ENCODE measurements around the gene UNC13B. TPM values are rescaled to one million over a fixed set of nuclear protein-coding genes. Genes with fewer than 3 reads are reported as not detected.
A peak's percentile ranks its signal among the peaks of the same experiment; 100 is the strongest.

Gene UNC13B
- total and polyA plus RNA-seq, 2 of the 13 experiments (the other 11 are each of a cell fraction or from before 2014, with no cell fraction given): 14.0 to 18.3 TPM

DNA sequence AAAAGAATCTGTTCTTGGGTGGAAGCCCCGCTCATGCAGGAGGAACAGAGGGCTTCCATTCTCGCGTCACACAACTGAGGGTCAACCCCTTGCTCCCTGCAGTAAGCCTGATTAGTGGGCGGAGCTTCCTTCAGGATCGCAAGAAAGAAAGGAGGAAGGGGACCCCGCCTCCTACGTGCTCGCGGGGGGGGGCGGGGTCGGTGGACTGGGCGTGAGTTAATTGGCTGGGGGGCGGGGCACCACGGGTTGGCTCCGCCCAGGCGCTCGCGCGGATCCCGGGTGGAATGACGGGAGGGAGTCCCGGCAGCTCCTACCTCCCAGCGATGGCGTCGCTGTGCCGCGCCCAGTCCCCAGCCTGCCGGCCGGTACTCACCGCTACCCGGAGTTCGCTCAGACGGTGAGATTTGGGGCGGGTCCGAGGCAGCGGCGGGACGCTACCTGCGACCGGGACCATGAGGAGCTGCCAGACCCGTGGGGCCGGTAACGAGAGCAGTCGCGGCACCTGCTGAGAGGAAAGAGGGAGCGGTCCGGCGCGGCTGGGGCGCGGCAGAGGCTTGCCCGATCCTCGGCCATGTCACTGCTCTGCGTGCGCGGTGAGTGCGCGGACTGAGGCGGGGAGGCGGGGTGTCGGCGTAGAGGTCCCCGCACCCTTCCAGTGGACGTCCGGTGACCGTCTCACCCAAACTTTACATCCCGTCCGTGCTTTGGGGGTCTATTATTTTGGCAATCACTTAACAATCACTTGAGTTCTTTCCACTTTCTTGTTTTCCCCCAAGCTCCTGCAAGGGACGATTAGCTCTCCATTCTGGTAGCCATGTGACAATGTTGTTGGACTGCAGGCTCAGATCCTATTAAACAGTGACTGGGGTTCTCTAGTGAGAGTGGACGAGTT, at the start of gene UNC13B (continued):
- TF ChIP-seq HMGXB3 (CRISPR knock-in tag; IDR thresholded peaks at IDR 0.05; ENCODE audit: borderline replicate concordance) (peak; percentile 19; the same call in 1 of the 2 replicates), ZNF800 (CRISPR knock-in tag; IDR thresholded peaks at IDR 0.05) (peak; percentile 92), ZNF564 (CRISPR knock-in tag; IDR thresholded peaks at IDR 0.05) (no peak), ZNF607 (CRISPR knock-in tag; IDR thresholded peaks at IDR 0.05; ENCODE audit: borderline replicate concordance) (peak; percentile 97), THYN1 (CRISPR knock-in tag; IDR thresholded peaks at IDR 0.05; ENCODE audit: borderline replicate concordance, low read depth) (no peak), ZNF878 (CRISPR knock-in tag; IDR thresholded peaks at IDR 0.05) (peak; percentile 59; the same call in 1 of the 2 replicates), HMGA1 (CRISPR knock-in tag; conservative IDR thresholded peaks at IDR 0.05) (no peak), ZZZ3 (CRISPR knock-in tag; IDR thresholded peaks at IDR 0.05; ENCODE audit: borderline replicate concordance) (0 out of 2 replicates have a peak, but pooled peaks have one; percentile 36), NFE2L1 (CRISPR knock-in tag; IDR thresholded peaks at IDR 0.05; ENCODE audit: borderline replicate concordance) (no peak; the same call in 1 of the 2 replicates), ZNF136 (CRISPR knock-in tag; IDR thresholded peaks at IDR 0.05; ENCODE audit: low read depth) (peak; percentile 31; the same call in 1 of the 2 replicates), KLF6 (CRISPR knock-in tag; IDR thresholded peaks at IDR 0.05) (peak; percentile 81), CENPT (CRISPR knock-in tag; IDR thresholded peaks at IDR 0.05; ENCODE audit: low read depth) (peak; percentile 27; the same call in 1 of the 2 replicates), HNF4G (IDR thresholded peaks at IDR 0.05; ENCODE audit: borderline replicate concordance, low read depth, low read length) (no peak), HNF4G (CRISPR knock-in tag; IDR thresholded peaks at IDR 0.05; ENCODE audit: borderline replicate concordance, low read depth) (peak; percentile 72), ZFP36 (IDR thresholded peaks at IDR 0.05; ENCODE audit: borderline replicate concordance, low read depth, low read length, partially characterized antibody) (no peak), ATF1 (CRISPR knock-in tag; IDR thresholded peaks at IDR 0.05) (peak; percentile 43; the same call in 1 of the 2 replicates), ZNF792 (CRISPR knock-in tag; IDR thresholded peaks at IDR 0.05) (peak; percentile 54; the same call in 1 of the 2 replicates), HDAC6 (IDR thresholded peaks at IDR 0.05; ENCODE audit: low read depth, low read length) (no peak)
- TF ChIP-seq, protein P1, sequence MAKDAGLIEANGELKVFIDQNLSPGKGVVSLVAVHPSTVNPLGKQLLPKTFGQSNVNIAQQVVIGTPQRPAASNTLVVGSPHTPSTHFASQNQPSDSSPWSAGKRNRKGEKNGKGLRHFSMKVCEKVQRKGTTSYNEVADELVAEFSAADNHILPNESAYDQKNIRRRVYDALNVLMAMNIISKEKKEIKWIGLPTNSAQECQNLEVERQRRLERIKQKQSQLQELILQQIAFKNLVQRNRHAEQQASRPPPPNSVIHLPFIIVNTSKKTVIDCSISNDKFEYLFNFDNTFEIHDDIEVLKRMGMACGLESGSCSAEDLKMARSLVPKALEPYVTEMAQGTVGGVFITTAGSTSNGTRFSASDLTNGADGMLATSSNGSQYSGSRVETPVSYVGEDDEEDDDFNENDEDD (CRISPR knock-in tag; IDR thresholded peaks at IDR 0.05; ENCODE audit: borderline replicate concordance): no peak; the same call in 1 of the 2 replicates
